ENCODE data around the gene PPIE.

- TF ChIP-seq KDM1A (IDR thresholded peaks at IDR 0.05; ENCODE audit: borderline replicate concordance, low read length) = no peak
- TF ChIP-seq FOSL1 (IDR thresholded peaks at IDR 0.05; ENCODE audit: insufficient read depth, low read depth, low read length) = no peak
Measured at GRCh38 chr1:39729842-39730241, 8.8 kb upstream of the PPIE start.
